Left ventricle myocardium superior (tissue), 1 donor: Measurements from ENCODE around the gene STK32B. TPM values are rescaled to one million over a fixed set of nuclear protein-coding genes. Genes with fewer than 3 reads are reported as not detected.

ENCODE experiments used
- ATAC-seq: fragments of 200-7000 bp; cut with Tn5 transposase; one replicate; pipeline ENCODE4 v1.9.1; 2020; ENCODE audit warnings: mild to moderate bottlenecking, moderate library complexity
- DNase-seq: peaks from one replicate; pipeline ENCODE4 v3.0.0-alpha.2; 2020
- intact Hi-C: fragments of 100-400 bp; cut with micrococcal nuclease; formaldehyde crosslinking; loops from one replicate; pipeline ENCODE4 v1.11.0; 2022
- total RNA-seq: library from RNA; stranded (reverse); fragmentation: NEBNext Ultra II Directional; extraction: Animal tissue kit (Norgen Biotek cat#: 25700); gene quantifications from one replicate; pipeline ENCODE4 v1.2.1, GENCODE V29; 2021
- donor health status: DM: no; HTN: yes; CAD: no; lungs with severe emphysema.

STK32B gene
- total RNA-seq, 1 donor from 2014 or later, result 1.4 TPM

- ATAC-seq (no peak), DNase-seq (no peak)
- intact Hi-C loops, result no loop called here
Observed at GRCh38 chr4:5515646-5516045, 464.4 kb downstream of the STK32B start.

GRCh38 chr4:5517372-5517771 is 466.1 kb downstream of the STK32B start:
- intact Hi-C loops, result no loop called here
- ATAC-seq (no peak), DNase-seq (no peak)

GRCh38 chr4:5524446-5525299 is 473.4 kb downstream of the STK32B start:
- no peak for DNase-seq
- ATAC-seq, result peak; percentile 50
- intact Hi-C loops, result no loop called here

GRCh38 chr4:5526080-5526846 is 475.0 kb downstream of the STK32B start:
- intact Hi-C loops, result no loop called here
- no peak for ATAC-seq
- no peak for DNase-seq

- DNase-seq (no peak), ATAC-seq (no peak)
- intact Hi-C loops, result no loop called here
Observed at GRCh38 chr4:5527211-5527610, 475.9 kb downstream of the STK32B start.

GRCh38 chr4:5528031-5528436 is 476.8 kb downstream of the STK32B start:
- intact Hi-C loops, result no loop called here
- no peak for ATAC-seq
- DNase-seq, result no peak

GRCh38 chr4:5532100-5532499 is 480.8 kb downstream of the STK32B start:
- no peak for ATAC-seq
- intact Hi-C loops, result no loop called here
- no peak for DNase-seq

- intact Hi-C loops, result no loop called here
- DNase-seq, result no peak
- no peak for ATAC-seq
Observed at GRCh38 chr4:5539584-5539983, 488.3 kb downstream of the STK32B start.

- ATAC-seq (no peak), DNase-seq (no peak)
- intact Hi-C loops, result no loop called here
Observed at GRCh38 chr4:5541169-5541568, 489.9 kb downstream of the STK32B start.

- ATAC-seq (no peak), DNase-seq (no peak)
- intact Hi-C loops, result no loop called here
Observed at GRCh38 chr4:5543681-5544080, 492.4 kb downstream of the STK32B start.

GRCh38 chr4:5544762-5545161 is 493.5 kb downstream of the STK32B start:
- intact Hi-C loops, result no loop called here
- ATAC-seq (no peak), DNase-seq (no peak)

GRCh38 chr4:5545271-5545670 is 494.0 kb downstream of the STK32B start:
- intact Hi-C loops, result no loop called here
- DNase-seq, result no peak
- ATAC-seq, result no peak

- DNase-seq (no peak), ATAC-seq (no peak)
- intact Hi-C loops, result no loop called here
Observed at GRCh38 chr4:5547651-5548249, 496.5 kb downstream of the STK32B start.

Other genes starting within 250 kb of the STK32B start
- 4.1 TPM for gene MSX1, start 191.8 kb upstream of the STK32B start, total RNA-seq
- gene CYTL1, start 32.0 kb upstream of the STK32B start, total RNA-seq, result 0.42 TPM